Mesendoderm (in vitro differentiated cells): ENCODE data around the gene SIGLEC11.
"Not testable (repeated sequence)": the region's sequence is repeated elsewhere in the genome, so short reads cannot be mapped to it uniquely, and the experiment has no call there.

Source experiments
- DNase-seq: peaks from one replicate; pipeline ENCODE4 v3.0.0; 2013
- H2AK5ac ChIP-seq: 2 replicates; pipeline ENCODE4 v1.6.1; 2013; ENCODE audit warnings: low read length, inconsistent platforms
- H2BK120ac ChIP-seq: 2 replicates; pipeline ENCODE4 v1.6.1; 2013; ENCODE audit warnings: low read depth, mild to moderate bottlenecking, low read length, moderate library complexity, mixed read lengths
- H2BK15ac ChIP-seq: replicated peaks from 2 replicates; pipeline ENCODE4 v1.6.1; 2013; ENCODE audit warnings: low read depth, mild to moderate bottlenecking, moderate library complexity
- H2BK5ac ChIP-seq: 2 replicates; pipeline ENCODE4 v1.6.1; 2013; ENCODE audit warnings: low read length, inconsistent platforms
- H3K18ac ChIP-seq: 2 replicates; pipeline ENCODE4 v1.6.1; 2013; ENCODE audit warnings: mild to moderate bottlenecking, low read length, mixed read lengths
- H3K23ac ChIP-seq: one replicate; pipeline ENCODE4 v1.6.1; 2013; ENCODE audit warnings: low read length
- H3K27ac ChIP-seq: 2 replicates; pipeline ENCODE4 v1.5.1; 2013; ENCODE audit warnings: low read depth, mild to moderate bottlenecking, inconsistent platforms, low read length, moderate library complexity
- H3K27me3 ChIP-seq: 2 replicates; pipeline ENCODE4 v1.6.1; 2013; ENCODE audit warnings: low read length, control low read depth, mild to moderate bottlenecking, inconsistent platforms; ENCODE audit not compliant: insufficient read depth, poor library complexity
- H3K36me3 ChIP-seq: 2 replicates; pipeline ENCODE4 v1.6.1; 2013; ENCODE audit warnings: low read length, inconsistent platforms; ENCODE audit not compliant: control insufficient read depth, insufficient read depth
- H3K4ac ChIP-seq: one replicate; pipeline ENCODE4 v1.6.1; 2013; ENCODE audit warnings: low read depth, mild to moderate bottlenecking, low read length, moderate library complexity
- H3K4me1 ChIP-seq: 2 replicates; pipeline ENCODE4 v1.6.1; 2013; ENCODE audit warnings: low read depth, low read length, inconsistent platforms; ENCODE audit not compliant: control insufficient read depth
- H3K4me2 ChIP-seq: 2 replicates; pipeline ENCODE4 v1.6.1; 2013; ENCODE audit warnings: low read length
- H3K4me3 ChIP-seq: 2 replicates; pipeline ENCODE4 v1.5.1; 2013; ENCODE audit warnings: mild to moderate bottlenecking, low read length
- H3K56ac ChIP-seq: one replicate; pipeline ENCODE4 v1.6.1; 2013; ENCODE audit warnings: low read length
- H3K79me1 ChIP-seq: 2 replicates; pipeline ENCODE4 v1.6.1; 2013; ENCODE audit warnings: low read length, inconsistent platforms
- H3K79me2 ChIP-seq: 2 replicates; pipeline ENCODE4 v1.6.1; 2013; ENCODE audit warnings: mild to moderate bottlenecking, low read length; ENCODE audit not compliant: control insufficient read depth, insufficient read depth
- H3K9ac ChIP-seq: 2 replicates; pipeline ENCODE4 v1.6.1; 2013; ENCODE audit warnings: low read length, inconsistent platforms
- H4K5ac ChIP-seq: one replicate; pipeline ENCODE4 v1.6.1; 2013; ENCODE audit warnings: low read length
- H4K8ac ChIP-seq: one replicate; pipeline ENCODE4 v1.6.1; 2013; ENCODE audit warnings: low read depth, mild to moderate bottlenecking, control low read depth, low read length, moderate library complexity
- WGBS: extraction: QIAGEN DNeasy Blood & Tissue Kit; methylation state at CpG from one replicate; pipeline ENCODE4 v1.1.7; 2013; ENCODE audit warnings: low lambda C conversion rate, missing lambda C conversion rate; ENCODE audit not compliant: insufficient coverage; ENCODE audit errors: extremely low coverage; 5-methylcytosine and 5-hydroxymethylcytosine counted together

The SIGLEC11 gene

GRCh38 chr19:49949742-49950589 is 11.0 kb downstream of the SIGLEC11 start:
- Histone ChIP-seq H3K23ac (no peak overlapping the region), H3K79me1 (no peaks in the 10 kb centered on the region), H3K4ac (no peak overlapping the region), H2BK5ac (no peak overlapping the region), H3K9ac (no peak overlapping the region), H3K36me3 (no peaks in the 10 kb centered on the region), H2BK120ac (no peak overlapping the region), H3K56ac (no peak overlapping the region), H2BK15ac (no peak overlapping the region), H3K4me1 (no peaks in the 10 kb centered on the region), H3K79me2 (no peaks in the 10 kb centered on the region), H3K4me2 (no peak overlapping the region), H4K8ac (no peak overlapping the region), H4K5ac (no peak overlapping the region), H3K4me3 (no peak overlapping the region), H3K27ac (no peak overlapping the region), H3K18ac (no peak overlapping the region), H2AK5ac (no peak overlapping the region), H3K27me3 (no peaks in the 10 kb centered on the region)
- no CpG with 5 or more reads among the region's 11 CpGs for WGBS
- no peak for DNase-seq

- H3K4me1 ChIP-seq: no peaks in the 10 kb centered on the region
- H3K27ac ChIP-seq: no peak overlapping the region
- H2BK5ac ChIP-seq: no peak overlapping the region
- DNase-seq: no peak
- H3K56ac ChIP-seq: no peak overlapping the region
- no peaks in the 10 kb centered on the region for H3K79me1 ChIP-seq
- H3K4me2 ChIP-seq: no peak overlapping the region
- H2BK15ac ChIP-seq: no peak overlapping the region
- no peaks in the 10 kb centered on the region for H3K36me3 ChIP-seq
- H4K8ac ChIP-seq: no peak overlapping the region
- no peak overlapping the region for H2BK120ac ChIP-seq
- H4K5ac ChIP-seq: no peak overlapping the region
- WGBS: no CpG with 5 or more reads among the region's 8 CpGs
- no peak overlapping the region for H3K4me3 ChIP-seq
- H2AK5ac ChIP-seq: no peak overlapping the region
- H3K23ac ChIP-seq: no peak overlapping the region
- no peaks in the 10 kb centered on the region for H3K27me3 ChIP-seq
- no peak overlapping the region for H3K9ac ChIP-seq
- H3K79me2 ChIP-seq: no peaks in the 10 kb centered on the region
- H3K4ac ChIP-seq: no peak overlapping the region
- H3K18ac ChIP-seq: no peak overlapping the region
These were observed 14.6 kb downstream of the SIGLEC11 start for GRCh38 chr19:49946415-49946814.

GRCh38 chr19:49944567-49944966 is 16.4 kb downstream of the SIGLEC11 start:
- H3K4ac ChIP-seq, H3K23ac ChIP-seq, H4K8ac ChIP-seq, H3K18ac ChIP-seq, H2BK15ac ChIP-seq, H2BK120ac ChIP-seq, H3K27ac ChIP-seq, H3K27me3 ChIP-seq, H3K9ac ChIP-seq, H3K36me3 ChIP-seq, H3K79me2 ChIP-seq, H3K4me2 ChIP-seq, H3K4me1 ChIP-seq, H4K5ac ChIP-seq, H3K56ac ChIP-seq, H2BK5ac ChIP-seq, DNase-seq, H3K79me1 ChIP-seq, H3K4me3 ChIP-seq, H2AK5ac ChIP-seq: not testable (repeated sequence)
- no CpG with 5 or more reads among the region's 5 CpGs for WGBS

GRCh38 chr19:49940482-49940791 is 20.5 kb downstream of the SIGLEC11 start:
- no peaks in the 10 kb centered on the region for H3K36me3 ChIP-seq
- H3K56ac ChIP-seq: no peak overlapping the region
- H3K9ac ChIP-seq: no peak overlapping the region
- no peak overlapping the region for H3K18ac ChIP-seq
- H3K4ac ChIP-seq: no peak overlapping the region
- H3K27me3 ChIP-seq: no peaks in the 10 kb centered on the region
- no peak overlapping the region for H3K4me3 ChIP-seq
- H3K79me1 ChIP-seq: no peaks in the 10 kb centered on the region
- H3K4me2 ChIP-seq: no peak overlapping the region
- no peak overlapping the region for H2BK5ac ChIP-seq
- H3K4me1 ChIP-seq: no peaks in the 10 kb centered on the region
- DNase-seq: no peak
- H2BK120ac ChIP-seq: no peak overlapping the region
- H3K23ac ChIP-seq: no peak overlapping the region
- no peak overlapping the region for H3K27ac ChIP-seq
- no peak overlapping the region for H4K5ac ChIP-seq
- no peak overlapping the region for H2AK5ac ChIP-seq
- no peaks in the 10 kb centered on the region for H3K79me2 ChIP-seq
- no peak overlapping the region for H4K8ac ChIP-seq
- no CpG with 5 or more reads among the region's 5 CpGs for WGBS
- H2BK15ac ChIP-seq: no peak overlapping the region

GRCh38 chr19:49939721-49940481 is 21.1 kb downstream of the SIGLEC11 start:
- no peak overlapping the region for H3K23ac ChIP-seq
- H3K4me3 ChIP-seq: no peak overlapping the region
- no peak overlapping the region for H3K9ac ChIP-seq
- H3K18ac ChIP-seq: no peak overlapping the region
- H2BK15ac ChIP-seq: no peak overlapping the region
- H3K79me1 ChIP-seq: no peaks in the 10 kb centered on the region
- H3K27ac ChIP-seq: no peak overlapping the region
- WGBS: no CpG with 5 or more reads among the region's 7 CpGs
- no peaks in the 10 kb centered on the region for H3K79me2 ChIP-seq
- H2BK5ac ChIP-seq: no peak overlapping the region
- H3K36me3 ChIP-seq: no peaks in the 10 kb centered on the region
- H2BK120ac ChIP-seq: no peak overlapping the region
- H3K4ac ChIP-seq: no peak overlapping the region
- no peak overlapping the region for H3K4me2 ChIP-seq
- no peaks in the 10 kb centered on the region for H3K27me3 ChIP-seq
- H3K56ac ChIP-seq: no peak overlapping the region
- H4K5ac ChIP-seq: no peak overlapping the region
- H2AK5ac ChIP-seq: no peak overlapping the region
- DNase-seq: no peak
- H3K4me1 ChIP-seq: no peaks in the 10 kb centered on the region
- H4K8ac ChIP-seq: no peak overlapping the region
